ENCODE results near the gene HPGD. TPM values are rescaled to one million over a fixed set of nuclear protein-coding genes. Genes with fewer than 3 reads are reported as not detected.

Gene HPGD
- total and polyA plus RNA-seq, 2 of the 8 experiments (the other 6 are each of a cell fraction or from before 2014, with no cell fraction given) = 1.1 to 1.3 TPM

DNA sequence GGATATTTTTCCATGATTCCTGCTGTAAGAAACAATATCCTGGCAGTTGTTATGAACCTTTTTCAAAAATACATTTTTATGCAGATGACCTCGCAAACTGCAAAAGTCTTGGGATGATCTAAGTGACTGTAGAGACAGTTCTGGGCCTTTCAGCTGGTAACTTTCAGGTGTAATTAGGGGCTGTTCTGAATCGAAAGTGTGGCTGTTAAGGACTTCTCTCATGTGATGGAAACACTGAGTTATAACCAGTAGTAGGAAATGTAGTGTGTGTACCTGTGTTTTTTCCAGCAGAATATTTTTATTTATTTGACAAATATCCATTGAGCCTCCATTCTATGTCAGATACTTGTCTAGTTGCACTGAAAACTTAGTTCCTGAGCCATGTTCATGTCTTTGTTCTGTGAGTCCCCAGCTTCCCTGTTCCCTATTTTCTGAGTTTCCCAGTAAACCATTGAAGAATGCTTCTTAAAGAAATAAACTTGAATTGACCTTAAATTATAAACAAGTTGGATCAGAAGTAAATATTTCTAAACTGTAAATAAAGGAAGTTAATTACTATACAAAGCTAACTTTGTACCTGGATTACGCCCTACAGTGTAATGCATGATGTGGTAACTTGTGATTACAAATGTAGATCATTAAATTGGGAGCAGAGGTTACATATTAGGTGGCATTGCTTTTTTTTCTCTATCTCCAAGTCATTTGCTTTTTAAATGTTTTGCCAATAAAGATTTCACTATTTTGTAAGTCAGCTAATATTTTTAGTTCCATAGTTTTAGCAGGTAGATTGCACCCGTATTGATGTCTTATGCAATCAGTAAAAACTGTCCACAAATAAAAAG lies 33.7 kb upstream of the HPGD start (continued):
- no peak for TF ChIP-seq JUN (IDR thresholded peaks at IDR 0.05; ENCODE audit: low read depth, low read length)
- TF ChIP-seq MAFK (IDR thresholded peaks at IDR 0.05; ENCODE audit: low read depth, low read length) = no peak
- TF ChIP-seq KDM4A (IDR thresholded peaks at IDR 0.05; ENCODE audit: low read depth, low read length, severe bottlenecking) = no peak
